HTR-8/SVneo (cell line): ENCODE results near the gene NRXN3.

Source experiments
- DNase-seq: peaks from one replicate; pipeline ENCODE4 v3.0.0; 2011; ENCODE audit warnings: low spot score, mixed read lengths; ENCODE audit not compliant: insufficient read length
- FAIRE-seq: peaks from 2 replicates; lab custom pipeline; 2011; peaks lifted over from hg19 to GRCh38; lab: Jason Lieb, UNC

Gene NRXN3

DNA sequence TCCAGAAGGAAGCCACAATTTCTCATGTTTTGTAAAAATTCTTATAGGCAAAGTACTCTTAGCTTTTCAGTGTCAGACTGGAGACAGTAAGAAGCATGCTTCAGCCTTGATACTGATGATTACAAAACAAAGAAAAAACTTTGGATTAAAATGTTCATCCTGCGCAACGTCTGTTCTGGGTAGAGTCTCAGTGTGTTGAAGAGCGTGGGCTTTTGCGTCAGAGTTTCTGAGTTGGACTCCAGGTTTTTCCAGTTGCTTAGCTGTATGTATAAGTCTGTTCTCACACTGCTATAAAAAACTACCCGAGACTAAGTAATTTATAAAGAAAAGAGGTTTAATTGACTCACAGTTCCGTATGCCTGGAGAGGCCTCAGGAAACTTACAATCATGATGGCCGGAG, 1533.0 kb downstream of the NRXN3 start:
- DNase-seq (no peak), FAIRE-seq (no peak)

- DNase-seq (no peak), FAIRE-seq (no peak)
Observed at GRCh38 chr14:79704041-79704807, 1534.1 kb downstream of the NRXN3 start.

DNA sequence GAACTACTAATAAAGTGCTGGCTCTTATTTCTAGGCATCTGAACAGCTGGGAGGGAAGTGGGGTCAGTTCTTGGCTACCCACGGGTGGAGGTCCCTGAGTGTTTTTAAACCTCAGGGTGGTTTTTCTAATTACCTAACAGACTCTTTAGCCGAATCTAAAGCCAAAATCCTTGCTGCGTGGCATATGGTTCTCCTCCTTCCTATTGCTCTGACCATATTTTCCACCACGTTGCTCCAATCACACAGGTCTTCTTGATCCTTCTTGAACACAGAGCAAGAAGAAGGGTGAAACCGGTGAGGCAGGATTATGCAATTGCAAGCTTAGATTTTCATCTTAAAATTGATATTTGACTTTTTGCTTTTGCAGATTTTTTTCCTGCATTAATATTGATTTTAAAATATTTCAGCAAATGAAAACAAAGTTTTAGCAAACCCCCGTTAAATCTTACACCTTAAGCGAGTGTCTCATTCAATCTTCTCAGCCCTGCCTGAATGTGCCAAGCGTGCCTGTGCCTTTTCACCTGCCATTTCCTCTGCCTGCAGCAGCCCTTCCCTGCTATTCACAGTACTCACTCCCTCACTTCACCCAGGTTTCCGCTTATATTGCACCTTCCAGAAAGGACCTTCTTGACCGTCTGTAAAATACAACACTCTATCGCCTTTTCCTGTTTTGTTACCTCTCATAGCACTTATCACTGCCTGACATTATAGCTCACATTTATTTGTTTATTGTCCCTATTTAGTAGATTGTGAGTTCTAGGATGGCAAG, 1535.1 kb downstream of the NRXN3 start:
- no peak for DNase-seq
- no peak for FAIRE-seq

DNA sequence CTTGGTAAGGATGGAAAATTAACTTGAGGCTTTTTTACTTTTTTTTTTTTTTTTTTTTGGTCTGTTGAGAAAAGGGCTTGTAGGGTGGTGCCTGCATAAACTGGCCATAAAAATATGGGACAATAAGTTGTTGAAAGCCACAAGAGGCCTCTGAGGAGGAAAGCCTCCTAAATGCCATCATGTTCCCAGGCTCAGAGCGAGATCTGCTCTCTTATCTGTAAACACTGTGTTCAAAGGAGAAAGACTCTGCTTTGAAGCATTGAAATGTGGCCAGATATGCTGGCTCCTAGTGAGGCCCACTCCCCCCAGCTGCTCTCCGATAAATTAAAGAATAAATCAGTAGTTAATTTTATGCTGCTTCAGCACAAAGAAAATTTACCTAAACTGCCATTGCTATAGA, 1536.2 kb downstream of the NRXN3 start:
- no peak for DNase-seq
- FAIRE-seq: no peak

GRCh38 chr14:79708426-79709388, 1538.5 kb downstream of the NRXN3 start:
- DNase-seq (peak; percentile 24), FAIRE-seq (no peak)

GRCh38 chr14:79709573-79709972, 1539.4 kb downstream of the NRXN3 start:
- no peak for FAIRE-seq

GRCh38 chr14:79712302-79712950, 1542.3 kb downstream of the NRXN3 start:
- DNase-seq (no peak), FAIRE-seq (no peak)

More at GRCh38 chr14:79709573-79709972, 1539.4 kb downstream of the NRXN3 start:
- DNase-seq: no peak

GRCh38 chr14:79721399-79722084, 1551.4 kb downstream of the NRXN3 start:
- DNase-seq: no peak
- FAIRE-seq: no peak

- FAIRE-seq: no peak
- no peak for DNase-seq
Observed at GRCh38 chr14:79724934-79725717, 1555.0 kb downstream of the NRXN3 start.

DNA sequence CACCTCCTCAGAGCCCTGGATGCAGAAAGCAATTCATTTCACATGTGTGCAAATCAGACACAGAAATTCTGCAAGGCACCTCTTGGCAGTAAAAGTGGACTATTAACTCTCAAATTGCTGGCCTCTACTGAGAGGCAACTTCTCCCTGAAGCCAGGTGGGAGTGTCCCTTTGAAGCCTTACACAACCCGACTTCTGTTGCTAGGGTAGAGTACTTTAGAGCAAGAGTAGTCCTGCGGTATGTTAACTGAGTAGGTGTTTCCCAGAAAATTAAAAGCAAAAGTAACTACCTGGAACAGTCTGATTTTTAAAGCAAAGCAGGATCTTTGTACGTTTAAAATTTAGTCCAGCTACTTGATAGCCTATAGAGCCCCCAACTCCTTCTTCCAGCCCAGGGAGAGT, 1557.7 kb downstream of the NRXN3 start:
- DNase-seq (no peak), FAIRE-seq (no peak)

DNA sequence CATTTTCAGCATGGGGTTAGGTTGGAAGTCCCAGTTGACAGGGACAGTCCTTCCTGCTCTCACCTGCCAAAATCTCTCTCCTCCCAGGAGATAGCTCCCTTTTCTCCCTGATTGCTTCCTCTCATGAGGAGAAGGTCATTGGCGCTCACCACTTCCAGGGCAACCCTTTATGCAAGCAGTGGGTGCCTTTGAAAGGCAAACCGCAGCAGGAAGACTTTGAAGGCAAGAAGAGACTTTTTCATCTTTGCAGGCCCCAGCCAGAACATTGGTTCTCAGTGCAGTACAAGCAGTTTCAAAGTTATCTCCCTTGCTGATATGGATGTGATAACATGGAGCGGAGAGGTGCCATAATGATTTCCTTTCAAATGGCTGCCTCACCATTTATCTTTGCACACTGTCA, 1558.2 kb downstream of the NRXN3 start:
- no peak for DNase-seq
- no peak for FAIRE-seq

DNA sequence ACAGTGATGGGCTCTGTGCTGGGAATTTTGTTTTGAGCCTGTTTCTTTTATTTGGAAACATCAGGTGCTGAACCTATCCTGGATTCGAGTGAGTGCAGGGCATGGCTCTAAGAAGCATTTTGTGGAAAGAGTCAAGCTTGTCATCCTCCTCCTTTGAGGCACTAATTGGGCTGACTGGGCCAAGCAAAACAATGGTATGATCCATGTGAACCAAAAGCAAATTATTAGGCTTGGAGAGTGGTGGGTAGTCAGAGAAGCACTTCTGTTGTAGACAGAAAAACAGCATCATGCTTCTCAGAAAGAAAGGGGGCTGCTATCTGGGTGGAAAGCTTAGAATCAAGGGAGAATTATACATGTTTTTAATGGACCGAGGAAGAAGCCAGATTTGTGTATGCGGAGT, 1559.6 kb downstream of the NRXN3 start:
- no peak for FAIRE-seq
- no peak for DNase-seq

DNA sequence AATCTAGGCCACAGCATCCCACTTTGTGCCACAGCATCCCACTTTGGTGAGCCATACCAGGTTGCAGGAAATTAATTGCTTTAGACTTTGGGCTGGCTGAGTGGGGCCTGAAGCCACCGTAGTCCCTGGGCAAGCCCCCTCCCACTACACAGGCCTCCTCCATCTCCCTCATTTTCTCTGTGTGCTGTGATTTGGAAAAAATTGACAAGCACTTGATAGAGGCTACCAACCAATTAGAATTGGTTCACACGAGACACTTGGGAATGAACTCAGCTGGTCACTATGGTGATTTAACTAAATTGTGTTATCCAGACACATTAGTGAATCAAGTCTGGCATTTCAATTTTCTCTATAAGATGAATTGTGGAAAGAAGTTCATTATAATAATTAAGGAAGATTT, 1560.0 kb downstream of the NRXN3 start:
- FAIRE-seq: no peak
- no peak for DNase-seq

GRCh38 chr14:79730953-79731352, 1560.8 kb downstream of the NRXN3 start:
- no peak for FAIRE-seq
- no peak for DNase-seq

DNA sequence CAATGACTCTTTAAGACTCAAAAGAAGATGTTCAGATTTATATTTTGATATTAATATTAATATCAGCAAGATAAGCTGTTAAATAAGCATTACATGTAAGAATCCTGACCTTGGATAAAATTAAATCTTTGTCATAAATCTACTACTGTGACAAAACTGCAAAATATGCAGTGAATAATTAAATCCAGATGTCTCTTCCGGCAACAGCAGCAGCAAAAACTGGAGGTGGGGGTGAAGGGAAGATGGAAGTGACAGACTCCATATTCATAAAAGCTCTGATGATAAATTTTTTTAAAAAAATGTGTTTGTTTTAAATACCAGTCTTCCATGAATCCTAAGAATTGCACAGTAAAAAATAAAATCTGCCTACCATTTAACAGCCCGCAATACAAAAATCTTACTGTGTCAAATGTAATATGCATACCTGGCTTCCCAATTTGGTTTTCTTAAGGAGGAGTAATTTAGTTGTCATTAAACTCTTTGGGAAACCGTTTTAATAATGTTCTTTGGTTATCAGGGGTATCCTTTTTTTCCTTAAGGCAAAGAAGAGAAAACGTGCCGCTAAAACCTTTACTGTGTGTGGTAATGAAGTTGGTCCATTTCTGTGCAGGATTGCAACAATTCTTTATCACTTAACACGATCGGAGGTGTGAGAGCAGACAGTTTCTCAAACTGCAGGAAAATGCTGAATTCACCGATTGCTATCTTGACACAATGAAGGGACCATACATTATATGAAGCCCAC, 1562.9 kb downstream of the NRXN3 start:
- FAIRE-seq: no peak
- no peak for DNase-seq

- FAIRE-seq: no peak
- no peak for DNase-seq
Observed at GRCh38 chr14:79734151-79734550, 1564.0 kb downstream of the NRXN3 start.

DNA sequence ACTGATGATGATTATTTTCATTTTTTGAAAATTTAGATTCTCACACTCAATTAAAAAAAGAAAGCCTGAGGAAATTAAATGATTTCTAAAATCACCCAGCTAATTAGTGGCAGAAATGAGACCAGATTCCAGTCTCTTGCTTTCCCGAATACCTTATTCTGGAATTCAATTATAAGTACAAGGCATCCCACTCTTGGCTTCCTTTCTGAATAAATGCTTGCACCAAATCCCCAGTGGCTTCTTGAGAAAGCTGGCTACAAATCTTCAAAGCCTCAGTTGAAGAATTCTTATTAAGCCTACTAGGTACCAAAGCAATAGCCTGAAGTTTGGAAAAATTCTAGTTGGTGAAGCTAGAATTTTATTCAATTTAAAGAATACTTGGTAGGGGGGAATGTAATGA, 1564.5 kb downstream of the NRXN3 start:
- no peak for FAIRE-seq

DNA sequence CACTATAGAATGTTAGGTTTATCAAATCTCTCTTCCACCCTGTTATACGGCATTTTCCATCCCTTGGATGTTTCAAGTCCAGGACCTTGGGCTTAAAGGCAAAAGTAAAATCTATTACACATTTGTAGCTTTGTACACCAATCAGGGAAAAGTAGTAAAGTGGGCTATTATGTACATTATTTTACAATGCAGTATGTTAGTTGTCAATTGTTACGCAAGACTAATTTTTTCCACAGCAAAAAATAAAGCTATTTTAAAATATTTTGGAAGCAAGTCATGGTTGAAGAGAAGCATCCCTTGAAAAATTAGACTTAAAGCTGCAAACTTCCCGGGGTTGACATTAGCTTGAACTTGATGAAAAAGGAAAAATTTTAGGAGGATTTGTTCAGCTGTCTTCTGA, 1564.9 kb downstream of the NRXN3 start:
- FAIRE-seq: no peak
- DNase-seq: no peak

More for the DNA sequence above, 1564.5 kb downstream of the NRXN3 start:
- no peak for DNase-seq
